C4-2B (cell line): ENCODE results near the gene BTNL8.

ENCODE experiments used
- CTCF ChIP-seq: fragments of 450-650 bp; conservative IDR thresholded peaks from 2 replicates; pipeline ENCODE4 v1.5.1; 2017; ENCODE audit warnings: mild to moderate bottlenecking
- ZFX ChIP-seq: fragments of 450-650 bp; IDR thresholded peaks from 2 replicates; pipeline ENCODE4 v1.6.1; 2017

- no peak for TF ChIP-seq CTCF
- TF ChIP-seq ZFX, result no peak
Measured at GRCh38 chr5:180872419-180872818, 26.5 kb upstream of the BTNL8 start.
